ENCODE results near the gene TPI1.

Gene TPI1

DNA sequence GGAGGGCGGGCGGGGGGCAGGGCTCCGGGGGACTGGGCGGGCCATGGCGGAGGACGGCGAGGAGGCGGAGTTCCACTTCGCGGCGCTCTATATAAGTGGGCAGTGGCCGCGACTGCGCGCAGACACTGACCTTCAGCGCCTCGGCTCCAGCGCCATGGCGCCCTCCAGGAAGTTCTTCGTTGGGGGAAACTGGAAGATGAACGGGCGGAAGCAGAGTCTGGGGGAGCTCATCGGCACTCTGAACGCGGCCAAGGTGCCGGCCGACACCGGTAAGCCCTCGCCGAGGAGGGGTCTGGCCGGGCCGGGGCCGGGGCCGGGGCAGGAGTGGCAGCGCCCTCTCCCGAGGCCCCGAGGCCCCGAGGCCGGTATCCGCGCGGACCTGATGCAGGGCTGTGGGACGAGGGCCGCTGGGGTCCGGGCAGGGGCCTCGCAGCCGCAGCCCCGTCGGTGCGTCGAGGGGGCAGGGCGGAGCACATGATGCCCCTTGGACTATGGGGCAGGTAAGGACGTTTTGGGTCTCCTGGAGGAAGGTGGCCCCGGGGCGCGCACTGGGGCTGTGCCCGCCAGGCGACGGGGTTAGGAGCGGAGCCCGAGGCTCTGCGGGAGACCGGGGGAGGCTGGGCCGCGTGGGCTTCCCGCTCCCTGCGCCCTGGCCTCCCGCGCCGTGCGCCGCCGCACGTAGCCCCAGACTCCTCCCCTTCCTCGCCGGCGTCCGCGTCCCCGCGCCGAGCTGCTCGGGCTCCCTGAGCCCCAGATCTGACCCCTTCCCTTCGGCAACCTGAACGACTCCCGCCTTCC is at the start of gene TPI1:
TPI1 (plus strand) TSS at position 119 of the 798 bp plus-strand sequence; CDS start at position 155, 36 bp downstream.
- peak; percentile 72 to 89 for DNase-seq

DNA sequence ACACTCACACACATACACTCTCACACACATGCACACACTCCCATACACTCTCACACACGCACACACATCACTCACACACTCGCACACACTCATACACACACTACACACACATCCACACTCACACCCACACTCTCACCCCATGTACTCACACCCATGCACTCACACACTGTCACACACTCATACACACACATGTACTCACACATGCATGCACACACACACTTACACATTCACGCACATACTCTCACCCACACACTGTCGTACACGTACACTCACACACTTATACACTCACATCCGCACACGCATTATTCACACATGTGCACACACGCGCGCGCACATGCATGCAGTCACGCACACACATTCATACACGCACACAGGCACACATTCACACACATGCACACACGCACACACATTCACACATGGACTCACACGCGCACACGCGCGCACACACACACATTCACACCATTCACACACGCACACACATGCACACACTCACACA is 49.6 kb upstream of the TPI1 start:
- no peak for DNase-seq

- no peak for DNase-seq
Observed at GRCh38 chr12:6818222-6818621, 49.1 kb upstream of the TPI1 start.

DNA sequence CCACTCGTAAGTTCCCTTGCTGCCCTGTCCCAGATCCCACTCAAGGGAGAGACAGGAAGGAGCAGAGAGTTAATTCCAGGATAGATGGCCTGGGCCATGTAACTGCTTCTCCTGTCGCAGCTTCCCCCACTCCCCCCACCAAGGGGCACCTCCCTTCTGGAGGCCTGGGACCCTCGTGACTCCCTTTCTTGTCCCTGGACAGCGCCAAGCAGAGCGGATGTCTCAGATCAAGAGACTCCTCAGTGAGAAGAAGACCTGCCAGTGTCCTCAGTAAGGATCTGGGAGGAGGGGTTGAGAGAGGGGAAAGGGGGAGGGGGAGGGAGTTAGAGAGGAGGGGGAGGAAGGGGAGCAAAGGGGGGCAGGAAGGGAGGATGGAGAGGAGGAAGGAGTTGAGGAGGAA is 48.7 kb upstream of the TPI1 start:
- DNase-seq = no peak

GRCh38 chr12:6819106-6820030 is 48.0 kb upstream of the TPI1 start:
- no peak for DNase-seq

GRCh38 chr12:6820166-6820565 is 47.2 kb upstream of the TPI1 start:
- DNase-seq = no peak

GRCh38 chr12:6821591-6822425 is 45.5 kb upstream of the TPI1 start, which contains the start of gene GPR162:
Gene GPR162, plus strand, starts transcription at chr12:6821821. Its CDS starts 2,078 bp downstream, at chr12:6823899.
- no peak for DNase-seq

DNA sequence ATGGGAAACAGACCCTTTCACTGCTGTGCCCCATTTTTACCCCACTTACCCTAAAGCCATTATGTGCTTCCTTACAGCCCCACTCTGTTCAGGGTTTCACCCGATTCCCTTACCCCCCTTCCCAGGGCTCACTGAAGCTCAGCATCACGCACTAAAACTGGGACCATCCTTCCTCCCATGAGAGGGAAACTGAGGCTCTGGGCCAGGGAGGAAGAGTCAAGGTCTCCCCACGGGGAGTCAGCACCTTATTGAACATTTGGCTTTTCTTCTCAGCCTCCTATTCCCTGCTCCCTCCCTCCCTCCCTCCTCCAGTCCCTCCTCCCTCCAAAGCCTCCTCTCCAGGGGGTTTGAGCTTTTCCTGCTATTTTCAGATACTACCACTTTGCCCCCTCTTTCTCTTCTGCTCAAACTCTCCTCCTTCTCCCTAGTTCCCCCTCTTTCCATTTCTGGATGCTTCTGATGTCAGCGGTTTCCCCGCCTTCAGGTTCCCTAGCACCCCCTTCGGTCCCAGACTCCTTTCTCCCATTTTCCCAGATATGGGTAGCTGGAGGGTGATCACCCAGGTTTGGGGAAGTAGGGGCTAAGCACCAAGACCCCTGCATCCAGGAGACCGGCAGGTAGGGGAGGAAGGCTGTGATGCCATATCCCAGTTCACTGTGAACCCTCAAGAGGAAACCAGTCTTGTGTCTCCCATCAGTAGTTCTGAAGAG is 44.8 kb upstream of the TPI1 start:
- DNase-seq = no peak

DNA sequence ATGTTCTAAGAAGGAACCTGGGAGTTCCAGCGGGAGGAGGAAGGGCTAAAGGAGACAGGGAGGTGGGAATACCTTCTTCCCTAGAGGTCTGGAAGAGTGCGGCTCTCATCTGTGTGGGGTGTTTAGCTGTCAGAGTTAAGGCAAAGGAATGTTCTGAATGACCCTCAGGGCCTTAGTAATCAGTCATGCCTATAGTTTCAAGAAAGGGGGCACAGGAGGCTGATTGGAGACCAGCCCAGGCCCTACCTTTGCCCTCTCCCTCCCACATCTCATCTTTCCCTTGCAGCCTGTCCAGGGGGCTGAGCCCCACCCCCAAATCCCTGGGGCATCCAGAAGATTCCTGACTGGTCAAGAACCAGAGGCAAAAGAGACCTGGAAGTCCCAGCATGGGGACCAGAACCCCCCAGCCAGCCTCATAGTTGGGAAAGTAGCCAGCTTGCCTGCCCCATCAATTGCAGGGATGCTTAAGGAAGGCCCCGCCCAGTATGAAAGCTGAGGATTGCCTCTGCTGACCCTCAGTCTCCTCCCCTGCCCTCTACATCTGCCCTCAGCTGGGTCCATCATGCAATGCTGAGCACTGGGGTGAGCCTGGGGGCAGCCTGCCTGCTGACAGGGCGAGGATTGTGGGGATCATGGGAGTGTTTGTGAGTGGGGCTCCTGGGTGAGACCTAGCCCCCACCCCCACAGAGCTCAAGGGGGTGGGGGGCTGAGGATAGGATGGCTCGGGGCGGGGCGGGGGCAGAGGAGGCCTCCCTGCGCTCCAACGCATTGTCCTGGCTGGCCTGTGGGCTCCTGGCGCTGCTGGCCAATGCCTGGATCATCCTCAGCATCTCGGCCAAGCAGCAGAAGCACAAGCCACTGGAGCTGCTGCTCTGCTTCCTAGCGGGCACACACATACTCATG is 43.9 kb upstream of the TPI1 start:
- no peak for DNase-seq

GRCh38 chr12:6824085-6824775 is 43.1 kb upstream of the TPI1 start:
- no peak for DNase-seq

DNA sequence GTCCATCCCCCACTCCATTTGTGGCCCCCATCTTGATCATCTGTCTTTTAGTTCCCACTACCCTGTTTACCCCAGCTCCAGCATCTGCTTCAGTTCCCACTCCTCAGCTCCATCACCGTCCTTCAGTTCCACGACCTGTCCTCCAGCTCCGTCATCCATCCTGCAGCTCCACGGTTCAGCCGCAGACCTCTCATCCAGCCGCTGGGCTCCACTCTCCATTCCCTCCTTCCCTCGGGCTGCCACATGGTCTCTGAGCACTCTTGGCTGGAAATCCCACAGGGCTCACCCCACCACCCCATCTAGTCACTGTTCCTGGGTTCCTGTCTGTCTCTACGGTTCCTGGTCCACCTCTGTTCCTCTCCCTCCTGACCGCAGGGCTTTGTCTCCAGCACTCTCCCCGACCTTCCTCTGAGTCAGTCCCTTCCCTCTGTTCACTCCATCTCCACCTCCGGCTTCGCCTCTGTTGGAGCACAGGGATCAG is 42.4 kb upstream of the TPI1 start:
- no peak for DNase-seq

- DNase-seq = peak; percentile 67 to 97
Observed at GRCh38 chr12:6825398-6826124, 41.8 kb upstream of the TPI1 start.

GRCh38 chr12:6826125-6826733 is 41.1 kb upstream of the TPI1 start:
- no peak for DNase-seq

DNA sequence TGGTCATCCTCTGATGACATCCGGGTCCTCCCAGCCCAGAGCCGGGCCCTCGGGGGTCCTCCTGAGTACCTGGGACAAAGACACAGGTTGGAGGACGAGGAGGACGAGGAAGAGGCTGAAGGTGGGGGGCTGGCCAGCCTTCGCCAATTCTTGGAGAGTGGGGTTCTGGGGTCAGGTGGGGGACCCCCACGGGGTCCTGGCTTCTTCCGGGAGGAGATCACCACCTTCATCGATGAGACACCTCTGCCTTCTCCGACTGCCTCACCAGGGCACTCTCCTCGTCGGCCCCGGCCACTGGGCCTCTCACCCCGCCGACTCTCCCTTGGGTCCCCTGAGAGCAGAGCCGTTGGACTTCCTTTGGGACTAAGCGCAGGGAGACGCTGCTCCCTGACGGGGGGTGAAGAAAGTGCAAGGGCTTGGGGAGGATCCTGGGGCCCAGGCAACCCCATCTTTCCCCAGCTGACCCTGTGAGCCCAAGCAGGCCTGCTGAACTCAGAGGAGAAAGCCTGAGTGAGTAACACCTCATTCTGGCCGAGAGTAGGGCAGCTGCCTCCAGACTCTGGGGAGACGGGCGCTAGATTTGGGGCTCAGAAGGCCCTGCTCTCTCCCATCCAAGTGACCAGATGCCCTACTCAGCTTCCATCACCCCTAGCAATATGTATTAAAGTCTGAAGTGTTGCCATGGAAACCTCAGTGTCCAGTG is 40.4 kb upstream of the TPI1 start:
- DNase-seq = no peak

DNA sequence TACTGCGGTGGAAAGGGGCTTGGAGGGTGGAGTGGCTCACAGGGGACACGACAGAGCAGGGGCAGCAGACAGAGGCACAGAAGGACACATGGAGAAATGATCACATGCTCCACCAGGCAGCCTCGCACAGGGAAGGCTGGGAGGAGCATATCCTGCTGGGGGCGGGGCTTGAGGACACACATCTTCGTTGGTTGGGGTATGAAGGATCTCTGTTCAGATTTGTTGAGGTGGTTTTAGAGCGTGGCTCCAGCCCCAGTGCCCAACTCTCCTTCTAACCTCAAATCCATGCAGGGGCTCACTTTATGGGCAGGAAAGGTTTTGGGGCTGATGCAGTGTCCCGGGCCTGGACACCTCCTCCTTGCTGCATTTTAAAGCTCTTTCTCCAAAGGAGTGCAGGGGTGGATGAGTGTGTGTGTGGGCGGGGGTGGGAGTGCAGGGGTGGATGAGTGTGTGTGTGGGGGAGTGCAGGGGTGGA is 39.9 kb upstream of the TPI1 start:
- DNase-seq = peak; percentile 23 to 40

- no peak for DNase-seq
Observed at GRCh38 chr12:6827982-6828780, 39.1 kb upstream of the TPI1 start, which contains the start of gene P3H3. Gene P3H3, plus strand, starts transcription at chr12:6828407. Its CDS starts 34 bp downstream, at chr12:6828441.

Data from inflammatory macrophage treated with lipopolysaccharide for 1 hour (primary cell).